Panc1 (cell line): Measurements from ENCODE around the gene PKP1. TPM values are rescaled to one million over a fixed set of nuclear protein-coding genes. Genes with fewer than 3 reads are reported as not detected.

ENCODE experiments used
- ATAC-seq: fragments of 200-7000 bp; cut with Tn5 transposase; 2 replicates; pipeline ENCODE4 v1.9.1; 2020; ENCODE audit warnings: mild to moderate bottlenecking, moderate library complexity
- BruUV-seq: library from RNA; stranded (reverse); fragments of 400-500 nt; replicated peaks from 2 replicates; lab custom pipeline; 2021; lab: Mats Ljungman, UMichigan
- CTCF ChIA-PET: fragments of 300-600 bp; sonication (Branson Sonifier 250); formaldehyde crosslinking; loops from one replicate; lab custom pipeline; 2022; ENCODE audit warnings: antibody characterized with exemption; lab: Charles Lee
- POLR2A ChIA-PET: fragments of 300-600 bp; sonication (Branson Sonifier 250); formaldehyde crosslinking; loops from one replicate; lab custom pipeline; 2022; ENCODE audit warnings: antibody characterized with exemption; lab: Charles Lee
- DNase-seq: peaks from one replicate; pipeline ENCODE4 v3.0.0-alpha.2; 2010; ENCODE audit warnings: low read depth, low spot score
- H3K27ac ChIP-seq: 2 replicates; pipeline ENCODE4 v1.5.1; 2011; ENCODE audit warnings: mild to moderate bottlenecking, low read length, inconsistent platforms
- H3K27me3 ChIP-seq: fragments of 200-500 bp; sonication (Bioruptor generic); 2 replicates; pipeline ENCODE4 v1.6.0; 2014; ENCODE audit warnings: low read length, inconsistent platforms; ENCODE audit not compliant: control insufficient read depth, insufficient read depth
- H3K36me3 ChIP-seq: fragments of 200-500 bp; sonication (Bioruptor generic); 2 replicates; pipeline ENCODE4 v1.5.1; 2014; ENCODE audit warnings: inconsistent platforms, mild to moderate bottlenecking, low read length, moderate library complexity; ENCODE audit not compliant: control insufficient read depth, insufficient read depth
- H3K4me1 ChIP-seq: 2 replicates; pipeline ENCODE4 v1.5.1; 2011; ENCODE audit warnings: inconsistent platforms, mild to moderate bottlenecking, low read length, moderate library complexity; ENCODE audit not compliant: control insufficient read depth, insufficient read depth
- H3K4me3 ChIP-seq, 2 experiments: 2 replicates each; pipeline ENCODE4 v1.5.1; 2011 to 2012; ENCODE audit warnings: low read depth in 2 of 2, low read length in 2 of 2, mild to moderate bottlenecking in 2 of 2, inconsistent platforms in 1 of 2, moderate library complexity in 1 of 2
- H3K9me3 ChIP-seq: fragments of 200-500 bp; sonication (Bioruptor generic); 2 replicates; pipeline ENCODE4 v1.5.1; 2014; ENCODE audit warnings: low read depth, mild to moderate bottlenecking, inconsistent platforms, low read length, moderate library complexity; ENCODE audit not compliant: control insufficient read depth, insufficient read depth
- CTCF ChIP-seq: fragments of 450-650 bp; IDR thresholded peaks from 2 replicates; pipeline ENCODE4 v1.5.1; 2017; ENCODE audit warnings: mild to moderate bottlenecking
- POLR2AphosphoS5 ChIP-seq: IDR thresholded peaks from 2 replicates; pipeline ENCODE4 v1.6.1; 2012; ENCODE audit warnings: mild to moderate bottlenecking, low read depth, low read length, moderate library complexity
- REST ChIP-seq, 2 experiments: IDR thresholded peaks; 2 replicates each; pipeline ENCODE4 v1.6.1; 2011 to 2012; ENCODE audit warnings: low read depth in 2 of 2, control low read depth in 1 of 2, low read length in 1 of 2, mild to moderate bottlenecking in 1 of 2, moderate library complexity in 1 of 2; ENCODE audit not compliant: insufficient read depth in 1 of 2
- SIN3A ChIP-seq: IDR thresholded peaks from 2 replicates; pipeline ENCODE4 v1.6.1; 2012; ENCODE audit warnings: low read depth, mild to moderate bottlenecking, low read length, moderate library complexity, borderline replicate concordance; ENCODE audit not compliant: insufficient read depth
- TCF7L2 ChIP-seq: IDR thresholded peaks from 2 replicates; pipeline ENCODE4 v1.6.1; 2011; ENCODE audit warnings: mild to moderate bottlenecking, low read depth, low read length, inconsistent platforms
- in situ Hi-C: cut with HindIII; loops from 2 replicates; pipeline ENCODE4 v1.10.0; 2016; ENCODE audit warnings: low sequenced_read_pairs, low pct_unique_long_range_greater_than_20kb
- intact Hi-C: fragments of 100-400 bp; cut with micrococcal nuclease; formaldehyde crosslinking; loops from one replicate; pipeline ENCODE4 v1.10.0; 2022; ENCODE audit not compliant: unreplicated experiment
- total RNA-seq: library from RNA; stranded (reverse); gene quantifications from one replicate; pipeline ENCODE4 v1.2.1, GENCODE V29; 2021; ENCODE audit not compliant: unreplicated experiment

The PKP1 gene
- total RNA-seq, 1 experiment from 2014 or later = 0.44 TPM

- CTCF ChIA-PET = no interaction called here
- in situ Hi-C loops (no loop called here), intact Hi-C loops (no loop called here)
- H3K4me3 ChIP-seq = no peak overlapping the region
- no peaks in the 10 kb centered on the region for H3K36me3 ChIP-seq
- no TSS peak for BruUV-seq
- no peak for ATAC-seq
- H3K4me1 ChIP-seq = no peaks in the 10 kb centered on the region; the same call in 1 of the 2 replicates
- POLR2A ChIA-PET = no interaction called here
- no peaks in the 10 kb centered on the region for H3K9me3 ChIP-seq
- peaks cover 4% of the 10 kb centered on the region; the same call in 1 of the 2 replicates for H3K27me3 ChIP-seq
- no peak for DNase-seq
- TF ChIP-seq TCF7L2 (no peak), POLR2AphosphoS5 (no peak), REST (IDR thresholded peaks at IDR 0.05; ENCODE audit: insufficient read depth in 1 of 2, low read depth in 2 of 2, low read length in 1 of 2) (no peak), CTCF (no peak), SIN3A (no peak)
- no peak overlapping the region for H3K27ac ChIP-seq
These were observed 13.4 kb upstream of the PKP1 start for GRCh38 chr1:201269900-201270410.

- H3K27ac ChIP-seq = no peak overlapping the region
- intact Hi-C loops (no loop called here), in situ Hi-C loops (no loop called here)
- H3K4me3 ChIP-seq = no peak overlapping the region
- H3K36me3 ChIP-seq = no peaks in the 10 kb centered on the region
- H3K27me3 ChIP-seq = peaks cover 4% of the 10 kb centered on the region; the same call in 1 of the 2 replicates
- no TSS peak for BruUV-seq
- no peaks in the 10 kb centered on the region for H3K9me3 ChIP-seq
- ChIA-PET CTCF (no interaction called here), POLR2A (no interaction called here)
- DNase-seq = no peak
- H3K4me1 ChIP-seq = no peaks in the 10 kb centered on the region; the same call in 1 of the 2 replicates
- ATAC-seq = no peak
- no peak for TF ChIP-seq SIN3A
- no peak for TF ChIP-seq REST (IDR thresholded peaks at IDR 0.05; ENCODE audit: insufficient read depth in 1 of 2, low read depth in 2 of 2, low read length in 1 of 2)
- TF ChIP-seq TCF7L2 = no peak
- no peak for TF ChIP-seq POLR2AphosphoS5
- TF ChIP-seq CTCF = no peak
These were observed 12.5 kb upstream of the PKP1 start for GRCh38 chr1:201270616-201271390.
